K562 (cell line): ENCODE data around the gene NKX2-2. TPM values are rescaled to one million over a fixed set of nuclear protein-coding genes. Genes with fewer than 3 reads are reported as not detected.

Experiments
- ATAC-seq: fragments of 200-7000 bp; cut with Tn5 transposase; 3 replicates; pipeline ENCODE4 v1.9.1; 2020; ENCODE audit warnings: moderate library complexity
- BruUV-seq: library from RNA; stranded (reverse); fragments of 400-500 nt; replicated peaks from 2 replicates; lab custom pipeline; 2021; lab: Mats Ljungman, UMichigan
- CTCF ChIA-PET: fragments of 300-600 bp; formaldehyde crosslinking; extraction: SDS; loops from one replicate; lab custom pipeline; 2021; ENCODE audit warnings: low intra/inter-chr PET ratio; lab: Yijun Ruan, JAX
- POLR2A ChIA-PET: fragments of 300-600, 350-650 bp; sonication (Branson Sonifier 250); formaldehyde crosslinking; extraction: SDS; loops from one replicate; lab custom pipeline; 2021; ENCODE audit warnings: antibody characterized with exemption, inconsistent platforms; lab: Yijun Ruan, JAX
- DNase-seq, 4 experiments: peaks; one replicate each; pipeline versions ENCODE4 v3.0.0 to v3.0.0-alpha.2; 2011 to 2018; ENCODE audit warnings: low spot score in 3 of 4, mixed read lengths in 3 of 4; ENCODE audit errors: extremely low read depth in 1 of 4
- FAIRE-seq: peaks from 2 replicates; lab custom pipeline; 2011; peaks lifted over from hg19 to GRCh38; lab: Jason Lieb, UNC
- H2AFZ ChIP-seq: 2 replicates; pipeline ENCODE4 v1.6.0; 2011; ENCODE audit warnings: low read depth, low read length, control low read depth, inconsistent platforms
- H3K27ac ChIP-seq: fragments of 200-600 bp; 3 replicates; pipeline ENCODE4 v1.8.0; 2011; ENCODE audit warnings: low read depth, mild to moderate bottlenecking, control low read depth, inconsistent platforms, low read length, moderate library complexity, mixed read lengths; ENCODE audit errors: extremely low read depth
- H3K27me3 ChIP-seq, 2 experiments: fragments of 300-600 bp in 1 of 2; 2 replicates in 1 of 2; 3 replicates in 1 of 2; pipeline versions ENCODE4 v1.6.0 to v1.8.0; 2011; ENCODE audit warnings: inconsistent platforms in 2 of 2, low read length in 2 of 2, mild to moderate bottlenecking in 1 of 2, mixed read lengths in 1 of 2, moderate library complexity in 1 of 2; ENCODE audit not compliant: control insufficient read depth in 2 of 2, insufficient read depth in 2 of 2
- H3K36me3 ChIP-seq: fragments of 300-600 bp; 3 replicates; pipeline ENCODE4 v1.8.0; 2011; ENCODE audit warnings: mild to moderate bottlenecking, low read length, inconsistent platforms; ENCODE audit not compliant: control insufficient read depth, insufficient read depth
- H3K4me1 ChIP-seq, 2 experiments: fragments of 200-600 bp in 1 of 2; replicated peaks in 1 of 2; 2 replicates in 1 of 2; 3 replicates in 1 of 2; pipeline versions ENCODE4 v1.5.1 to v1.8.0; 2011; ENCODE audit warnings: inconsistent platforms in 2 of 2, low read length in 2 of 2, mild to moderate bottlenecking in 1 of 2, mixed read lengths in 1 of 2, moderate library complexity in 1 of 2; ENCODE audit not compliant: control insufficient read depth in 2 of 2, insufficient read depth in 2 of 2
- H3K4me2 ChIP-seq: 2 replicates; pipeline ENCODE4 v1.6.1; 2011; ENCODE audit warnings: low read length, control low read depth, inconsistent platforms, mixed read lengths; ENCODE audit not compliant: insufficient read depth
- H3K4me3 ChIP-seq: fragments of 200-600 bp; sonication (generic), shearing (Covaris generic); 2 replicates; pipeline ENCODE4 v1.5.1; 2016; ENCODE audit warnings: control low read depth, inconsistent platforms
- H3K79me2 ChIP-seq: fragments of 200-600 bp; 3 replicates; pipeline ENCODE4 v1.8.0; 2011; ENCODE audit warnings: low read length, inconsistent platforms; ENCODE audit not compliant: control insufficient read depth, insufficient read depth
- H3K9ac ChIP-seq, 2 experiments: 2 replicates each; pipeline versions ENCODE4 v1.6.0 to v1.6.1; 2011; ENCODE audit warnings: low read depth in 2 of 2, low read length in 2 of 2, control low read depth in 1 of 2, inconsistent platforms in 1 of 2, mild to moderate bottlenecking in 1 of 2, mixed read lengths in 1 of 2; ENCODE audit not compliant: insufficient read depth in 1 of 2
- H3K9me1 ChIP-seq: one replicate; pipeline ENCODE4 v1.6.0; 2011; ENCODE audit warnings: inconsistent platforms, mild to moderate bottlenecking, low read length, moderate library complexity; ENCODE audit not compliant: control insufficient read depth, insufficient read depth
- H3K9me3 ChIP-seq: replicated peaks from 2 replicates; pipeline ENCODE4 v1.5.1; 2011; ENCODE audit warnings: low read depth, low read length, inconsistent platforms; ENCODE audit not compliant: control insufficient read depth, insufficient read depth
- H4K20me1 ChIP-seq: replicated peaks from 2 replicates; pipeline ENCODE4 v1.6.1; 2011; ENCODE audit warnings: low read length, inconsistent platforms, mixed read lengths; ENCODE audit not compliant: control insufficient read depth, insufficient read depth
- BRD4 ChIP-seq: fragments of 200-600 bp; sonication (generic); IDR thresholded peaks from 2 replicates; pipeline ENCODE4 v1.6.1; 2017; ENCODE audit warnings: inconsistent platforms
- CBFA2T2 ChIP-seq: fragments of 450-650 bp; conservative IDR thresholded peaks from 2 replicates; pipeline ENCODE4 v1.6.1; 2017; ENCODE audit warnings: mild to moderate bottlenecking
- CHAMP1 ChIP-seq: fragments of 450-650 bp; IDR thresholded peaks from 2 replicates; pipeline ENCODE4 v1.6.1; 2016; ENCODE audit warnings: mild to moderate bottlenecking
- EP300 ChIP-seq: IDR thresholded peaks from 2 replicates; pipeline ENCODE4 v1.6.1; 2012; ENCODE audit warnings: low read length, improper control_type of control experiment
- FOXP1 ChIP-seq: sonication (generic); formaldehyde crosslinking; IDR thresholded peaks from 2 replicates; pipeline ENCODE4 v1.8.0; 2022; ENCODE audit warnings: mild to moderate bottlenecking, missing genetic modification reagents
- HDAC2 ChIP-seq: fragments of 450-650 bp; IDR thresholded peaks from 2 replicates; pipeline ENCODE4 v1.6.1; 2016; ENCODE audit warnings: mild to moderate bottlenecking
- HOXB6 ChIP-seq: fragments of 250-450 bp; sonication (Bioruptor Pico); IDR thresholded peaks from 2 replicates; pipeline ENCODE4 v1.5.1; 2022; ENCODE audit warnings: mild to moderate bottlenecking, borderline replicate concordance
- IRF2 ChIP-seq: sonication (generic); formaldehyde crosslinking; IDR thresholded peaks from 2 replicates; pipeline ENCODE4 v1.8.1; 2022; ENCODE audit warnings: mild to moderate bottlenecking, missing genetic modification reagents
- NKRF ChIP-seq: fragments of 450-650 bp; IDR thresholded peaks from 2 replicates; pipeline ENCODE4 v1.6.1; 2016; ENCODE audit warnings: borderline replicate concordance
- PML ChIP-seq: IDR thresholded peaks from 2 replicates; pipeline ENCODE4 v1.6.1; 2012; ENCODE audit warnings: low read length, inconsistent platforms
- STAG1 ChIP-seq: sonication (generic); formaldehyde crosslinking; IDR thresholded peaks from 2 replicates; pipeline ENCODE4 v1.5.0; 2020; ENCODE audit warnings: missing genetic modification reagents, borderline replicate concordance
- ZC3H4 ChIP-seq: sonication (generic); formaldehyde crosslinking; IDR thresholded peaks from 2 replicates; pipeline ENCODE4 v1.9.0; 2021; ENCODE audit warnings: missing genetic modification reagents, borderline replicate concordance
- ZEB2 ChIP-seq: fragments of 450-650 bp; IDR thresholded peaks from 2 replicates; pipeline ENCODE4 v1.6.1; 2016
- ZNF121 ChIP-seq: sonication (generic); formaldehyde crosslinking; conservative IDR thresholded peaks from 2 replicates; pipeline ENCODE4 v1.8.0; 2022; ENCODE audit warnings: missing genetic modification reagents
- ZNF561 ChIP-seq: fragments of 450-650 bp; formaldehyde crosslinking; conservative IDR thresholded peaks from 2 replicates; pipeline ENCODE4 v1.4.0; 2020; ENCODE audit warnings: mild to moderate bottlenecking, moderate library complexity
- WGBS: fragments of 100-300 bp; shearing (Covaris generic); methylation state at CpG from one replicate; pipeline ENCODE4 v1.1.6; 2016; ENCODE audit warnings: low coverage, mixed read lengths; ENCODE audit not compliant: insufficient coverage; ENCODE audit errors: missing lambda C conversion rate; 5-methylcytosine and 5-hydroxymethylcytosine counted together
- in situ Hi-C: fragments of 300-500 bp; cut with MboI; formaldehyde crosslinking; loops from 4 replicates; pipeline ENCODE4 v1.15.0; 2018; ENCODE audit warnings: inconsistent platforms, mixed read lengths
- intact Hi-C: fragments of 100-400 bp; cut with micrococcal nuclease; formaldehyde crosslinking; loops from 2 replicates; pipeline ENCODE4 v1.14.2; 2022
- polyA plus RNA-seq, 8 experiments: library from polyadenylated mRNA; depleted of rRNA in 4 of 8; stranded (reverse) in 5 of 8; unstranded in 3 of 8; fragments of >200 nt; fragmentation: Nextera tagmentation in 2 of 8; fragmentation: Illumina TruSeq in 1 of 8; extraction: Ambion mirVana in 2 of 8; extraction: Trizol in 1 of 8; gene quantifications; 2 replicates each; pipeline versions ENCODE4 v1.2.1 to v1.2.3, GENCODE V29; 2011 to 2014; ENCODE audit warnings: inconsistent platforms in 1 of 8, missing spikeins in 1 of 8
- total RNA-seq, 7 experiments: library from RNA; depleted of rRNA in 6 of 7; stranded (reverse); fragments of >200 nt in 6 of 7; fragmentation: Illumina TruSeq in 2 of 7; extraction: Trizol in 2 of 7; gene quantifications; 2 replicates each; pipeline versions ENCODE4 v1.2.1 to v1.2.3, GENCODE V29; 2011 to 2021; ENCODE audit warnings: low replicate concordance in 1 of 7
- TF ChIP-seq, protein P1 (sequence below): sonication (generic); formaldehyde crosslinking; IDR thresholded peaks from 2 replicates; pipeline ENCODE4 v1.5.0; 2020; ENCODE audit warnings: missing genetic modification reagents
- TF ChIP-seq, protein P2 (sequence below): sonication (generic); formaldehyde crosslinking; IDR thresholded peaks from 2 replicates; pipeline ENCODE4 v1.4.0; 2020; ENCODE audit warnings: mild to moderate bottlenecking, missing genetic modification reagents

Gene NKX2-2
- total and polyA plus RNA-seq, 9 of the 15 experiments (the other 6 are each of a cell fraction or from before 2014, with no cell fraction given): 0.04 TPM; not detected in 8

GRCh38 chr20:21554985-21555384 is 41.1 kb upstream of the NKX2-2 start (continued):
- TF ChIP-seq CHAMP1 (no peak), ZEB2 (no peak), HOXB6 (no peak), ZNF561 (CRISPR knock-in tag) (no peak), ZNF121 (no peak), ZC3H4 (CRISPR knock-in tag) (no peak)

DNA sequence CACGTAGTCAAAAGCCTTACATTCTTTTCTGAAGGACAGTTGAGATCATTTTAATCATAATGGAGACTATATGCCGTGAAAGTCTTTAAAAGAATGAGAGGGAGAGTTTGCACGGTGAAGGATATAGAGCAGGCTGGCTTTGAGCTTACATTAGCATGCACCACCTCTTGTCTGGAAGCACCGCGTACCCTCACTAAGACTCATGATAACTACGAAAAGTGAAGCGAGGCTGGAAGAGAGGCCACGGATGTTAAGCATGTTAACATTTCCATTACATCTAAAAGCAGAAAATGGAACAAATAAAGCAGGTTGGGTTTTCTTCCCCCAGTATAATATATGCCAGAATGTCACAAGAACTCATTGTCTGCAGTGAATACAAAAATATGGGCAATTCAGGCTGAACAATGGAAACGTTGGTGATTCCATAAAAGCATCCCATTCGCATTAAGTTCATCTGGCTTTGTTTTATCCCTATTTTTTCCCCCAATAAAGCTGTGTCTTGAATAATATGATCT is 40.6 kb upstream of the NKX2-2 start:
- Histone ChIP-seq H3K36me3 (no peaks in the 10 kb centered on the region), H3K79me2 (no peaks in the 10 kb centered on the region), H2AFZ (no peak overlapping the region), H3K9ac (no peak overlapping the region), H3K9me1 (no peaks in the 10 kb centered on the region), H3K9me3 (no peaks in the 10 kb centered on the region), H4K20me1 (no peaks in the 10 kb centered on the region), H3K27ac (no peak overlapping the region), H3K27me3 (peaks cover 0 to 4% of the 10 kb centered on the region in 2 experiments; a peak in 3 of 5 replicates), H3K4me2 (no peak overlapping the region), H3K4me1 (no peaks in the 10 kb centered on the region), H3K4me3 (no peak overlapping the region)
- DNase-seq (no peak), ATAC-seq (no peak), FAIRE-seq (no peak)
- BruUV-seq: no TSS peak
- WGBS: 0% methylated on average over 9 of the region's 10 CpGs
- POLR2A ChIA-PET: no interaction called here
- intact Hi-C loops: no loop called here
- CTCF ChIA-PET: no interaction called here
- in situ Hi-C loops: no loop called here
- TF ChIP-seq EP300: no peak
- no peak for TF ChIP-seq IRF2 (CRISPR knock-in tag)
- TF ChIP-seq NKRF: no peak
- no peak for TF ChIP-seq HDAC2
- TF ChIP-seq, protein P1, sequence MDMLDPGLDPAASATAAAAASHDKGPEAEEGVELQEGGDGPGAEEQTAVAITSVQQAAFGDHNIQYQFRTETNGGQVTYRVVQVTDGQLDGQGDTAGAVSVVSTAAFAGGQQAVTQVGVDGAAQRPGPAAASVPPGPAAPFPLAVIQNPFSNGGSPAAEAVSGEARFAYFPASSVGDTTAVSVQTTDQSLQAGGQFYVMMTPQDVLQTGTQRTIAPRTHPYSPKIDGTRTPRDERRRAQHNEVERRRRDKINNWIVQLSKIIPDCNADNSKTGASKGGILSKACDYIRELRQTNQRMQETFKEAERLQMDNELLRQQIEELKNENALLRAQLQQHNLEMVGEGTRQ (CRISPR knock-in tag): no peak
- TF ChIP-seq FOXP1 (CRISPR knock-in tag): no peak
- TF ChIP-seq STAG1 (CRISPR knock-in tag): no peak
- TF ChIP-seq, protein P2, sequence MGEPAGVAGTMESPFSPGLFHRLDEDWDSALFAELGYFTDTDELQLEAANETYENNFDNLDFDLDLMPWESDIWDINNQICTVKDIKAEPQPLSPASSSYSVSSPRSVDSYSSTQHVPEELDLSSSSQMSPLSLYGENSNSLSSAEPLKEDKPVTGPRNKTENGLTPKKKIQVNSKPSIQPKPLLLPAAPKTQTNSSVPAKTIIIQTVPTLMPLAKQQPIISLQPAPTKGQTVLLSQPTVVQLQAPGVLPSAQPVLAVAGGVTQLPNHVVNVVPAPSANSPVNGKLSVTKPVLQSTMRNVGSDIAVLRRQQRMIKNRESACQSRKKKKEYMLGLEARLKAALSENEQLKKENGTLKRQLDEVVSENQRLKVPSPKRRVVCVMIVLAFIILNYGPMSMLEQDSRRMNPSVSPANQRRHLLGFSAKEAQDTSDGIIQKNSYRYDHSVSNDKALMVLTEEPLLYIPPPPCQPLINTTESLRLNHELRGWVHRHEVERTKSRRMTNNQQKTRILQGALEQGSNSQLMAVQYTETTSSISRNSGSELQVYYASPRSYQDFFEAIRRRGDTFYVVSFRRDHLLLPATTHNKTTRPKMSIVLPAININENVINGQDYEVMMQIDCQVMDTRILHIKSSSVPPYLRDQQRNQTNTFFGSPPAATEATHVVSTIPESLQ: no peak
- TF ChIP-seq PML: no peak
- TF ChIP-seq BRD4: no peak
- no peak for TF ChIP-seq CBFA2T2
